Placental epithelial cell (primary cell): ENCODE results near the gene CSTF2. TPM values are rescaled to one million over a fixed set of nuclear protein-coding genes. Genes with fewer than 3 reads are reported as not detected.

Experiments
- small RNA-seq: library from RNA; depleted of rRNA; stranded (forward); fragments of <200 nt; gene quantifications from one replicate; pipeline ENCODE3, GENCODE V24; 2012
- total RNA-seq: library from RNA; depleted of rRNA; stranded (reverse); fragments of >200 nt; gene quantifications from 2 replicates; pipeline ENCODE4 v1.2.3, GENCODE V29; 2012

CSTF2 gene, protein sequence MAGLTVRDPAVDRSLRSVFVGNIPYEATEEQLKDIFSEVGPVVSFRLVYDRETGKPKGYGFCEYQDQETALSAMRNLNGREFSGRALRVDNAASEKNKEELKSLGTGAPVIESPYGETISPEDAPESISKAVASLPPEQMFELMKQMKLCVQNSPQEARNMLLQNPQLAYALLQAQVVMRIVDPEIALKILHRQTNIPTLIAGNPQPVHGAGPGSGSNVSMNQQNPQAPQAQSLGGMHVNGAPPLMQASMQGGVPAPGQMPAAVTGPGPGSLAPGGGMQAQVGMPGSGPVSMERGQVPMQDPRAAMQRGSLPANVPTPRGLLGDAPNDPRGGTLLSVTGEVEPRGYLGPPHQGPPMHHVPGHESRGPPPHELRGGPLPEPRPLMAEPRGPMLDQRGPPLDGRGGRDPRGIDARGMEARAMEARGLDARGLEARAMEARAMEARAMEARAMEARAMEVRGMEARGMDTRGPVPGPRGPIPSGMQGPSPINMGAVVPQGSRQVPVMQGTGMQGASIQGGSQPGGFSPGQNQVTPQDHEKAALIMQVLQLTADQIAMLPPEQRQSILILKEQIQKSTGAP
- 10.2 and 18.1 TPM in 2 replicates for total RNA-seq

DNA sequence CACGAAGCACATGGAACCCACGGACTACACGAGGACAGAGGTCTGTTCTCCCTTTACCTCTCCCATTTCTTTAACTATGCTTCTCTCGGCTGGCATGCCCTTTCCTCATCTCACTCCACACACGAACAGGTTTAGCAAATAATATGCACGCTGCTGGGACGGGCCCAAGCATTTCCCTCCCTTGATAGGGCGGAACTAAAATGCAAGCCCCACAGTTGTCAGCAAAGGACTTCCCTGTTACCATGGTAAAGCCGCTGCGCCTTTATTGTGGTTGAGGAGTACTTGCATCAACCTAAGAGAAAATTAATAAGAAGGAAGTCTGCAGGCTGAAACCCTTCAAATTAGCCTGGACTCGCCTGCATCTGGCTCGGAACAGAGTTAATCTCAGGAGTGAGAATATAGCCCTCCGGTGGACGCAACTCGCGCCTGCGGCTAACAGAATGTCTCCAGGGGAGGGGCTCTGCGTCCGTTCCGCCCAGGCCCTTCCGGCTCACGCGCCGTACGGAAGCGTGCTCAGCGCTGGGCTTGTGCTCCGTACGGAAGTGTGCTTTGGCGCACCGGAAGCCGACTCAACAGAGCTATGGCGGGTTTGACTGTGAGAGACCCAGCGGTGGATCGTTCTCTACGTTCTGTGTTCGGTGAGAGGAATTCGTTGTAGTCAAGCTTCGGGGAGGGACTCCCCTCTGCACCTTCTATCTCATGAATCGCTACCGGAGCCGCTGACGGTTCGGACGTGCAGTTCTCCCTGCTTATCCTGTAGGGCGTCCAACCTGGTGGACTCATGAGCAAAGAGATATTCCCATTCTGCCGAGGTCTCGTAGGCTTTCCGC, at the start of gene CSTF2:
TSS of gene CSTF2 (plus strand) at position 555 of the 830 bp plus-strand sequence. CDS start at position 581, 26 bp downstream.

DNA sequence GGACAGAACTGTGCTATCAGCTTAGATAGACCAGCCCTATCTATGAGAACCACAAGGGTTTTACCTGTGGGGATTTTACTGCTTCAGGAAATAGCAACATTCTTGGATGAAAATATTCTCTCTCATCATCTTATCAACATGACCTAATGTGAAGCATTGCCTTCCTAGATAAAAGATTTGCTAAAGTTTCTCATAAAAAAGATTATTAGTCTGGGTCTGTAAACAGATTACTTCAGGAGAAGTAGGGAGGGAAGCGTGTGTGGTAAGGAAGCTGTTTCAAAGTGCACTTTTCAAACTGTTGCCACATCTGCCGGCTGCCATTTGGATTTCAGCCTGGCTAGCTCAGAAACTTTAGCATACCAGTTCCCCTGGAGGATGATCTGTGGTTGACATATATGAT, 54.1 kb downstream of the CSTF2 start, which contains the start of gene NOX1:
TSS of gene NOX1 (minus strand) at position 35 of the 400 bp plus-strand sequence. CDS start 220 bp downstream, outside the sequence.

Small RNA genes within 50 kb of the gene (small RNA-seq; reads per million reads assigned to genes)
- gene RF00411: not detected

Other genes with a start within 250 kb of the CSTF2 start
- not detected in 2 replicates for gene TNMD, start 235.5 kb upstream of the CSTF2 start, total RNA-seq
- 54.8 and 71.5 TPM in 2 replicates for gene TSPAN6, start 183.6 kb upstream of the CSTF2 start, total RNA-seq
- gene SRPX2, start 176.2 kb upstream of the CSTF2 start, total RNA-seq: 14.1 and 21.9 TPM in 2 replicates
- gene SYTL4, start 88.3 kb upstream of the CSTF2 start, total RNA-seq: 4.7 and 7.1 TPM in 2 replicates
- 0.11 TPM in 1 of 2 replicates, not detected in the other for gene NOX1, start 54.0 kb downstream of the CSTF2 start, total RNA-seq
- gene XKRX, start 108.5 kb downstream of the CSTF2 start, total RNA-seq: 0.79 TPM in 1 of 2 replicates, not detected in the other
- gene ARL13A, start 149.3 kb downstream of the CSTF2 start, total RNA-seq: not detected in 2 replicates
- 7.5 and 12.7 TPM in 2 replicates for gene TRMT2B, start 231.7 kb downstream of the CSTF2 start, total RNA-seq